Retinal pigment epithelial cell (primary cell): ENCODE data around the gene RASSF1.

Source experiments
- DNase-seq: peaks from one replicate; pipeline ENCODE4 v3.0.0-alpha.2; 2010; ENCODE audit warnings: low read depth
- H3K4me3 ChIP-seq: 2 replicates; pipeline ENCODE4 v1.5.1; 2011; ENCODE audit warnings: mild to moderate bottlenecking, low read length, control low read depth, moderate library complexity
- CTCF ChIP-seq: conservative IDR thresholded peaks from 2 replicates; pipeline ENCODE4 v1.5.1; 2011; ENCODE audit warnings: low read depth, low read length, control low read depth, inconsistent platforms

The RASSF1 gene

DNA sequence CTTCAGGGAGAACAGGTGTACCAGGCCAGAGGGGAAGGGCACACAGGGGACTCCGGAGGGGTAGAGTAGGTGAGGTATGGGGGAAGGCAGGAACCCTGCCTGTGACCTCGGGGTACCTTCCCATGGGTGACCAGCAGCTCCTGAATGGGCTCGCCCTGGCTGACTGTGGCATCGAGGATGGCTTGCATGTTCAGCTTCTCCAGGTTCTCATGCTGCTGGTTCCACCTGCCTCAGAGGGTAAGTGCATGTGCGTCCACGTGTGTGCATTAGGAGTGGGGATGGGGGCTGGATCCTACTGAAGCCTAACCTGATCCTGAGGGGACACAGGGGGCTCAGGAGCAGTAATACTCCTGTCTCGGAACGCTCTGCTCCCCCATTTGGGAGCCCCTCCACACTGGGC, 4.4 kb upstream of the RASSF1 start:
- DNase-seq: no peak
- no peak for TF ChIP-seq CTCF
- H3K4me3 ChIP-seq: peak overlapping the region; percentile 58

- peak; percentile 11 for TF ChIP-seq CTCF
- H3K4me3 ChIP-seq: no peak overlapping the region
- DNase-seq: no peak
Observed at GRCh38 chr3:50342813-50343633, 2.4 kb upstream of the RASSF1 start.

DNA sequence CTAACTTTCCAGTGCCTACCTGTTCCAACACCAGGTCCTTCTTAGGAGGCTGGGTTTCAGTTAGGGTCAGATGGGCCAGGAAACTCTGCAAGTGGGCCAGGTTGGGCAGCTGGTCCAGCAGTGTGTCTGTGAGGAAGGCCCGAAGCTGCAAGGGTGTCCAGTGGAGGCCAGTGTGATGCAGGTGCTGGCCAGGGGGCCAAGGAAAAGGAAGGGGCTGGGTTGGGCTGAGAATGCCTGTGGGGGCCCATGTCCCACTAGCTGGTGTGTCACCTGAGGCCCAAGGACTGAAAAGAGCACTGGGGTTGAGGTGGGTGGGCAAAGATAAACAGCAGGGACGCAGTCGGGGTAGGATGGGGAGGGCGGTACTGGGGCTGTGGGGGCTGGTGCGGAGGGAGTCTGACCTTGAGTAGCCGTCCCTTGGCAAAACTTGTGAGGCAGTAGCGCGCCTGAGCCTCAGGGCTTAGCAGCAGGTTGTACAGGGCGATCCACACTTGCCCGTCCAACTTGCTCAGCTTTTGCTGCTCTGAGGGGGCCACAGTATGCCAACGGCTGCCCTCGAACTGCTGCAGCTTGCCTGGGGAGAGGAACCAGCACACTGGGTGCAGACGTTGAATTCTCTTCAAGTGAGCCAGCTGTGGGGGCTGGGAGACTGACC, 1.5 kb upstream of the RASSF1 start:
- TF ChIP-seq CTCF: no peak
- no peak overlapping the region for H3K4me3 ChIP-seq
- DNase-seq: no peak

DNA sequence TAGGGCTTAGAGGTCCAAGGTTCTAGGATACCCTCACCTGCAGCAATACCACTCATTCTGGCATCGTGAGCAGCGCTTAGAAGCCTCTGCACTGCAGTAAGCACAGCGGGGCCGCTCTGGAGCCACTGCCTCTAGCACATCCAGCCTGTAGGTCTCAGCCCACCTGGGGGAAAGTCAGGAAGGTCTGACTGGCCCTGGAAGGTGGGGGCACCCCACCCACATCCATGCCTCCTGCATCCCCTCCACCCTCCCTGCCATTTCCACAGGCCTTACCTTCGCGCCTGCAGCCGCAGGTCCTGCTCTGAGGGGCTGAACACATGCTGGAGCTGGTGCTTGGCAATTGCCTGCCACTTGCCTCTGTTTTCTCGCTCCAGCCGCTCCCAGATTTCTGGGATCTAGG, 901 bp upstream of the RASSF1 start:
- no peak for DNase-seq
- no peak for TF ChIP-seq CTCF
- H3K4me3 ChIP-seq: no peak overlapping the region

- peak overlapping the region; percentile 16 for H3K4me3 ChIP-seq
- DNase-seq: no peak
- no peak for TF ChIP-seq CTCF
Observed at GRCh38 chr3:50340147-50340447, 539 bp downstream of the RASSF1 start.

- no peak overlapping the region for H3K4me3 ChIP-seq
- no peak for TF ChIP-seq CTCF
- DNase-seq: no peak
Observed at GRCh38 chr3:50339485-50340146, 1.0 kb downstream of the RASSF1 start.
